Nucleus accumbens (tissue), 56 donors: ENCODE measurements around the gene RAG2.

Experiments used
- DNase-seq, 56 donors: peaks; one replicate each; lab custom pipeline; 2025; lab: John Stamatoyannopoulos, UW

The RAG2 gene

DNA sequence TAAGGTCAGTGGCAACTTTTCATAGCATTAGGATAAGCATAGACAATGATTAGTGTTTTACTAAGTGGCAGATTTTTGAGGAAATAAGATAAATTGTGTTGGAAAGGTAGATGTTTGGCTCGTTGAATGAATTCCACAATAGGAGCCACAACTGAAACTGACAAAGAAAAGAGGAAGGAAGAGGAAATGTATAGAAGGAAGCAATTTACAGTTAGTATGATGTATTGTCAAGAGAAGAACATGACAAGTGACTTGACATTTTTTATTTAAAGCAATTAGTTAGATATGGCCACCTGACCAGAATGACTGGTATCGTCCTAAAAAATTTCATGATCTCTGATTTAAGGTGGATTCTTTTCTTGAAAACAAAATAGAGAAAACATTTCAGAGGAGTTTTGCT, 3.1 kb upstream of the RAG2 start:
- no peak for DNase-seq

DNA sequence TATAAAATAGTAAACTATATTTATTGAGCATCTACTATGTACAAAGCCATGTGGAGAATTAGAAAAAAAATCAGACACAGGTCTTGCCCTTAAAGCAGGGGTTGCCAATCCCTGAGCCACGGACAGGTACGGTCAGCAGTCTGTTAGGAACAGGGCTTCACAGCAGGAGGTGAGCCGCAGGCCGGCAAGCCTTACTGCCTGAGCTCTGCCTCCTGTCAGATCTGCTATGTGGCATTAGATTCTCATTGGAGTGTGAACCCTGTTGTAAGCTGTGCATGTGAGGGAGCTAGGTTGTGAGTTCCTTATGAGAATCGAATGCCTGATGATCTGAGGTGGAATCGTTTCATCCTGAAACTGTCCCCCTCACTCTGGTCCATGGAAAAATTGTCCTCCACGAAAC, 2.1 kb upstream of the RAG2 start:
- no peak for DNase-seq

DNA sequence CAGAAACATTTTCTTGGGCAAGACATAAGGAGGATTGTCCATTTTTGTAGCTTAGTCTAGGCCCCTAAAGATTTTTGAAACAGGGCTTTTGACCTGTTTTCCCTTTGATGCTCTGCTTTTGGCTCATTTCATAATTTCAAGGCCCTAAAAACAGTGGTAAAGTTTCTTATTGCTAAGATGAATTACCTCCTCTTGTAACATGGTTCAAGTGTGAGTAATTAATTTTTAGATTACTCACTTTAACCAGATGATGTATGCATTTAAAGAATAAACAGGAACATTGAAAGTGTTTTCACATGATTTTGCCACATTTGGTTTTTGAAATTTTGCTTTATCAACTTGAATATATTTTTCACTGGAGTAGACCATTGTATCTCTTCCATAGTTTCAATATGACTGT, 1.2 kb downstream of the RAG2 start:
- no peak for DNase-seq

DNA sequence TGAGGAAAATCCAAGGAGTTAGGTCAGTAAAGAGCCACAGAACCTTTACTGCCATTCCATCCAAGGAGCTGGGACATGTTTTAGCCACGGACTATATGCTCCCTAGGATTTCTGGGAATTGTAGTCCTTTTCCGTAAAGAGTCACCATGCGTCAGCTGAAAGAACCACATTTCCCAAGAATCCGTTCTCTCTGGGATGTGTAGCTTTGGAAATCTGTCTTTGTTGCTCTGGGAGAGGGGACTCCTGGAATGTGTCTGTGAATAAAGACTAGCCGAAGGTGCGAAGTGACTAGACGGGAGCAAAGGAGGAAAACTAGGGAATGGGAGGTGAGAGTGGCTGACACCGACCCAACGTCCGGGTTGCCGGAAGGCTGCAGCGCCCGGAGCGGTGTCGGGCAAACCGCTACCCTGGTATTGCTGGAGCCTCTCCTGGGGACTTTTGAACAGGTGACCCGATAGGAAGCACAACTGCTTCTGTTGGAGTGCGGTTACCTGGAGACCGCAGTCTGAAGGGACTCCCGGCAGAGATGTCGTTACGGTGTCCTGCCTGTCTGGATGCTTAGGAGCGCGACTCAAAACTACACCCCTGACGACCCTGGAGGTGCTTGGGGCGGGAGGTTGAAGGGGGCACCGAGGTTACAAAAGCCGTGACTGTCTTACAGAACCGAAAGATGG, 3.6 kb downstream of the RAG2 start, which contains the start of gene IFTAP:
Gene IFTAP, plus strand, starts transcription at position 187 of the 674 bp plus-strand sequence. CDS start 15,602 bp downstream, outside the sequence.
- DNase-seq: peak; percentile 15 to 89 (median 67)

DNA sequence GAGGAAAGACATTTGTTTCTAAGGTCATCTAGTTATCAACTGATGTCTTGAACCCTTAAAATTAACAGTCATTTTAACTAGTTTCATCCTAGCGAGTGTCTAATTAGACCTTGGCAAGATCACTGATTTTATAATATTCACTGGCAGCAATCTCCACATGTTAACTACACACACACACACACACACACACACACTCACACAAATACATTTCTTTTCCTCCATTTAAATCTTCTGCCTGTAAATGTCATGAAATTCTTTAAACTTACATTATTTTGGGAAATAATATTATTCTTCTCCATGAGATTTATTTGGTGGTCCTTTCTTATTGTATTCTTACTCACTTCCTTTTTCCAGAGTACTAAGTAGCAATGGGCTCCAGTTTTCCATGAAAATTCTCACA, 6.6 kb downstream of the RAG2 start:
- no peak for DNase-seq

DNA sequence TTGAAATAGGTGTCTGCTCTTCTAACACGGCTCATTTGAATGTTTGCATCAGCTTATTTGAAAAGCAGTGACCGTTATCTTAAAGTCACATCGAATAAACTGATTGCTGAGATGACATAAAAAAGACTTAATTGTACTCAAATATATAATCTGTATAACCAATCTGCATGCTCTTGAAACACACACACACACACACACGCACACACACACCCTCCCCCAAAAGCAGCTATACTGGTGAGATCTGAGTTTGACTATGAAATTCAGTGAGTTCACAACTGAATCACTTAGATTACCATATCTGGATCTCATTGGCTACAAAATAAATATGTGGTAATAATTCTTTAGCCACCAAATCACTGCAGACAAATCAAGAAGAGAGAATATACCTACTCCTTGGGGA, 7.5 kb downstream of the RAG2 start:
- DNase-seq: no peak

DNA sequence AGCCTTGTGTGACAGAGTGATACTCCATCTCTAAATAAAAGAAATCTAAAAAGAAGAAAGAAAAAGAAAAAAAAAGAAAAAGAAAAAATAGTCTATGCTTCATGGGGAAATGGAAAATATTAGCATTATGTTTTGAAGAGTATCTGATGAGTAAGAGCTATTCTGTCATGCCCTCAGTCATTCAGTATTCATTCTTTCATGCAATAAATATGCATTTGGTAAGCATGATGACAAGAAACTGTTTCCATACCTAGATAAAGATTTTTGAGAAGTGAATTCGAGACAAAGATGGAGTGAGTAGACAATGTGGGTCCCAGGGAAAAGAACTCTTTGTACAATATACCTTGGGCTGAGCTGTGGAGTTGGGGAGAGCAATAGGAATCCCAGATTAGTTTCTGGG, 9.9 kb downstream of the RAG2 start:
- no peak for DNase-seq

DNA sequence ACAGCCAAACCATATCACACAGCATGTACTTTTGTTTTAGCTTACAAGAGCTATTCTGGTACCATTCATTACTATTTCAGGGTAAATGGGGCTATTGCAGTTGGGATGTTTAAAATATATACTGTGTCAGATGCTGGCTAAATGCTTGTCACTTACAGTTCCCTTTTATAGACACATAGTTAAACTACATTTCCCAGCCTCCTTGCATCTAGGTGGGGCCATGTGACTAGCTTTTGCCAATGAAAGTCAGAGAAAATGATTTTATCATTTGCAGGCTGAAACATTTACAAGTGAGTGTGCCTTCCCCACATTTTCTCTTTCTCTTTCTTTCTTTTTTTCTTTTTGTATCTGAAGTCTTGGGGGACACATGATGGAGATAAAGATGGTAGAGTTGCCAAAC, 11.5 kb downstream of the RAG2 start:
- DNase-seq: no peak

DNA sequence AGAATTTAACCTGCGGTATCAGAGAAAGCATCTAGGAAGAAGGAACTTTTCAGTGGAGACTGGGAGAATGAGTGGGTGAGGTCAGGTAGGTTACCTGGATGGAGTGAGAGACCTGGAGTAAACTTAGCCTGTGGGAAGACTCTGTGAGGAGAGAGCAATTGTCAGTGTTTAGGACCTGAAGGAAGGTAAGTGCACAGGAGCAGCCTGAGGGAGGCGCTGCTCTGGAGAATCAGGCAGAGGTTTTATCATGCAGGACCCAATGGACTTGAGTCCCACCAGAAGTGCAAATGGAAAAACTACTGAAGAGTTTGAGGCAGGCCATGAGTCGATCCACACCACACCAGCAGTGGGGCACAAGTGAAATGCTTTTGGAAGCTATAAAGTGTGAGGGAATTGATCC, 14.4 kb downstream of the RAG2 start:
- DNase-seq: no peak

DNA sequence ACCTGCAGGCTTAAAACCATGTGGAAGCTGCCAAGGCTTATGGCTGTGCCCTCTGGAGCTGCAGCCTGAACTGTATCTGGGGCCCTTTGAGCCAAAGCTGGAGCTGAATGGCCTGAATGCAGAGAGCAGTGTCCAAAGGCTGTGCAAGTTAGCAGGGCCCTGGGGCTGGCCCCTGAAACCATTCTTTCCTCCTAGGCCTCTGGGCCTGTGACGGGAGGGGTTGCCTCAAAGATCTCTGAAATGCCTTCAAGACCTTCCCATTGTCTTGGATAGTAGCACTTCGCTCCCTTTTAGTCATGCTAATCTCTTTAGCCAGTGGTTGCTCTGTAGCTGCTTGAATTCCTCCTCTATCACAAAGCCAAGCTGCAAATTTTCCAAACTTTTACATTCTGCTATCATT, 16.5 kb downstream of the RAG2 start:
- no peak for DNase-seq

DNA sequence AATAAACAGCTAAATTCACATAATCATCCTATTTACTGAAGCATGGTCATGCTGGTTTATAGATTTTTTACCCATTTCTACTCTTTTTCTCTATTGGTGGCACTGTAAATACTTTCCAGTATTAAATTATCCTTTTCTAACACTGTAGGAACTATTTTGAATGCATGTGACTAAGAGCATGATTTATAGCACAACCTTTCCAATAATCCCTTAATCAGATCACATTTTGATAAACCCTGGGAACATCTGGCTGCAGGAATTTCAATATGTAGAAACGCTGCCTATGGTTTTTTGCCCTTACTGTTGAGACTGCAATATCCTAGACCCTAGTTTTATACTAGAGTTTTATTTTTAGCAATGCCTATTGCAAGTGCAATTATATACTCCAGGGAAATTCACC, 19.6 kb downstream of the RAG2 start:
- DNase-seq: no peak

DNA sequence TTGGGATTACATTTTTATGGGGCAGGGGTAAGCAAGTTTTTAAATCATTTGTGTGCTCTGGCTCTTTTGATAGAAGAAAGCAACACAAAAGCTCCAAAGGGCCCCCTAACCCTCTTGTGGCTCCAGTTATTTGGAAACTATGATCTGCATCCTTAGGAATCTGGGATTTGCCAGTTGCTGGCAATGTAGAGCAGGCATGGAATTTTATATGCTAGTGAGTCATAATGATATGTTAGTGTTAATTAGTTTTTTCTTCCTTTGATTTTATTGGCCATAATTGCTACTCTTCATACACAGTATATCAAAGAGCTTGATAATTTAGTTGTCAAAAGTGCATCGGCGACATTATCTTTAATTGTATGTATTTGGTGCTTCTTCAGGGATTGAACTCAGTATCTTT, 20.2 kb downstream of the RAG2 start:
- DNase-seq: no peak

DNA sequence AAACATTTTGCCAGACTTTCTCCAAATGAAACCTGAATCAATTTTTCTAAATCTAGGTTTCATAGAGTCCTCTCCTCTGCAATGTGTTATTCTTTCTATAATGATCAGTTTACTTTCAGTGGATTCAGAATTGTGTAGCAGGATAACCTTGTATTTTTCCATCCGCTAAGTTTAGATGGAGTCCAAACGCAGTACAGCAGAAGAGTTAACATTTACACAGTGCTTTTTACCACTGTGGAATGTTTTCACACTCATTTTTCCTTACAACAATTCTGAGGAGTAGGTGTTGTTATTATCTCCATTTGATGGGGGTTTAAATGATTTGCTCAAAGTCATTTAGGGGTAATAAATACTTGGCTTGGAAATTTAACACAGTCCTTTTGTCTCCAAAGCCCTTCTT, 20.7 kb downstream of the RAG2 start:
- DNase-seq: no peak

DNA sequence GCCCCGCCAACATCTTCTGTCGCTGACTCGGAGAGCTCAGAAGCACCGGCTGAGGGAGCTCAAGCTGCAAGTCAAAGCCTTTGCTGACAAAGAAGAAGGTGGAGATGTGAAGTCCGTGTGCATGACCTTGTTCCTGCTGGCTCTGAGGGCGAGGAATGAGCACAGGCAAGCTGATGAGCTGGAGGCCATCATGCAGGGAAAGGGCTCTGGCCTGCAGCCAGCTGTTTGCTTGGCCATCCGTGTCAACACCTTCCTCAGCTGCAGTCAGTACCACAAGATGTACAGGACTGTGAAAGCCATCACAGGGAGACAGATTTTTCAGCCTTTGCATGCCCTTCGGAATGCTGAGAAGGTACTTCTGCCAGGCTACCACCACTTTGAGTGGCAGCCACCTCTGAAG, 23.6 kb downstream of the RAG2 start:
- no peak for DNase-seq

DNA sequence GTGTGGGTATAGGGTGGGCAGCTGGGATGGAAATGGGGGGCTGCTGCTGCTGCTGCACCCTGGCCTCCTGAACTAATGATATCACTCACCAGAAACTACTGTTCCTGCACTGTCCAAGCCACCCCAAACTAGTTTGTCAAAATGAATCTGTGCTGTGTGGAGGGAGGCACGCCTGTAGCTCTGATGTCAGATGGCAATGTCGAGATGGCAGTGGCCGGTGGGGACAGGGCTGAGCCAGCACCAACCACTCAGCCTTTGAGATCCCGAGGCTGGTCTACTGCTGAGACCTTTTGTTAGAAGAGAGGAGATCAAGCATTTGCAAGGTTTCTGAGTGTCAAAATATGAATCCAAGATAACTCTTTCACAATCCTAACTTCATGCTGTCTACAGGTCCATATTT, 28.9 kb downstream of the RAG2 start:
- DNase-seq: no peak

DNA sequence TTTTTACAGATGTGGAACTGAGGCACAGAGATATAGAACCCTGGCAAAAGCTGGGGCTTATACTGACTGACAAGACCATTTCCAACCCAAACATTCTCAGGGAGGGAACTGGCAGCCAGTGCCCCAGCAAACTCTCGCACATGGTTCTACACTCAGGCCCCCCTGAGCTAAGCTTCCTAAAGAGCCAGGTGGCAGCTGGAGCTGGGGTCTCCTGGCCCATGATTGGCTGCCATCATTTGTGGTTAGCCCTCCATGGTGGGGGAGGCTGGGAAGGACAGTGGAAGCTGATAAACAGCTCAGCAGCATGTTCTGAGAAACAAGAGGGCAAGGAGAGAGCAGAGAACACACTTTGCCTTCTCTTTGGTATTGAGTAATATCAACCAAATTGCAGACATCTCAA, 30.3 kb downstream of the RAG2 start, which contains the start of gene RAG1:
Gene RAG1, plus strand, starts transcription at position 314 of the 400 bp plus-strand sequence. CDS start 5,298 bp downstream, outside the sequence.
- DNase-seq: no peak

DNA sequence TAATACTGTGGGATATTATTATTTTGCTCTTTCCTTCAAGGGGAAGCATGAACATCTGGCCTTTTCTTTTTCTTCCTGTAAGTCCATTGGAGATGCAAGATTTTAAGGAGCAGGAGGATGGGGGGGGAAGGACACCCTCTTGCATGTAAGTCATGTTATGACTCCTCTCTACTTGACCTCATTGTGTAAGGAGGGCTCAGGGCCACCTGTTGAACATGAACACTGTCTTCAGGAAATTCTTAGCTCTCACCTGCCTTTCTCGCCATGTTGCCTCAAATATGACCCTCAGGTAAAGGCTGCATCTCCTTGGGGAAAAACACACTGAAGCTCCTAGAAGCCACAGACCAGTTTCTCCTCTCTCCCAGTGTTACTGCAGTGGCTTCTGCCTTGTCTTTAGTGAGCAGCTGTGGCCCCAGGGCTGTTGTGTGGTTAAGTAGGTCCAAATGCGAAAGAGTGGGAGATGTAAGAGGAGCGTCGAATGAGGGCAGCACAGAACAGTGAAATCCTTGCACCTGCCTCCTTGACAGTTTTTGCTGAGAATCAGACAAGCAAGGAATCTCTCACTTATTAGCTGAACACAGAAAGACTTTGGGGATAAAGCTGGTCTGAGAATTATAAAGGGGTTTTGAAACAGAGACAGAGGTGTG, 31.5 kb downstream of the RAG2 start:
- DNase-seq: no peak

DNA sequence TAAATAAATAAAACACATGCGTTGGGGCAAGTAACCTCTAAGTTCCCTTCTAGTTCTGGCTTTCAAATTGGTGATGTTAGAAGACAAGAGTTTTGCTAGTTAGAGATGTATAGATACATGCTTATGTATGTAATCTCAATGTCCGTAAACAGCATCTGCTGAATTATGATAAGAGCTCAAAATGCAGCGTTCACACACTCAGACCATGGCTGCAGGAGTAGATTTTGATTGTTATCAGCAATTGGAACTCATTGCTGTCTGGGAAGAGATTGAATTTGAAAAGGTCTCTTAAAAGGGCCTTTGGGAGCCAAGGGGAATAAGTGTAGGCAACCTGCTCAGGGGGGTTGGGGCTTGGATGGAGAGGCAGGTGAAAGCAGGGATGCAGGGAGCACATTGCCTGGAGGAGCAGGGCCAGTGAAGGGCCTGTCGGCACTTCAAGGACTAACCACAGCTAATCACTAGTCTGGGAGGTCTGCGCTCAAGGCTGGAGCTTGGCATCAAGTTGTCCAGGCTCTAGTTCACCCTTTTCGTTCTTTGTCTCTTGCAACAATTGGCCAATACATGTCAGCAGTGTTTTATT, 32.9 kb downstream of the RAG2 start:
- no peak for DNase-seq

DNA sequence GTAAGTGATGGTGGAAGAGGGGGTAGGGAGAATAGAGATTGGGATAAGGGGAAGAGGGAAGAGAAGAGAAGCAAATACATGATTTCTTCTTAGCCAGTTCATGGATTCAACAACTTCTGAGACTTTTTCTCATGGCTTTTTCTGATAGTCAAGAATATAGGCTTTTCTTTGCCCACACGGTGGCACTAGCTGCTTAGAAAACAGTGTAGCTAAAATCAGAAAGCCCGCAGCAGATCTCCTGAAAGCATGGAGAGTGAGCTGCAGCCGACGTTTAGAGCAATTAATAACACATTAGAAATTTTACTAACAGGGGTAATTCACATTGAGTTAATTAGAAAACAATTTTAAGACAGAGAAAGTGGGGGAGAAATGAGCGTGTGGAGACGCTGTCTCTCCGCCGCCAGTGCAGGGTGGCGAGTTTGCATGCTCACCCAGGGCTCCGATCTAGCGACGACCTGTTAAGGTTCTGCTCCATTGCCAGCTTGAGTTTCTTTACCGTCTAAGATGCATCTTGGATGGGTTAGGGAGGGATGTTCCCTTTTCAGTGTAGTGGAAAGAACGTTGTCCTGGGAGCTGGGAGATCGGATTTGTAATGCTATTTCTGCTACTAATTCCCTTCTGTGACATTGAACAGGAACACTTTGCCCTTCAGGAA, 33.5 kb downstream of the RAG2 start:
- DNase-seq: peak in 40 of 56 donors; percentile 3 to 76 (median 35)

DNA sequence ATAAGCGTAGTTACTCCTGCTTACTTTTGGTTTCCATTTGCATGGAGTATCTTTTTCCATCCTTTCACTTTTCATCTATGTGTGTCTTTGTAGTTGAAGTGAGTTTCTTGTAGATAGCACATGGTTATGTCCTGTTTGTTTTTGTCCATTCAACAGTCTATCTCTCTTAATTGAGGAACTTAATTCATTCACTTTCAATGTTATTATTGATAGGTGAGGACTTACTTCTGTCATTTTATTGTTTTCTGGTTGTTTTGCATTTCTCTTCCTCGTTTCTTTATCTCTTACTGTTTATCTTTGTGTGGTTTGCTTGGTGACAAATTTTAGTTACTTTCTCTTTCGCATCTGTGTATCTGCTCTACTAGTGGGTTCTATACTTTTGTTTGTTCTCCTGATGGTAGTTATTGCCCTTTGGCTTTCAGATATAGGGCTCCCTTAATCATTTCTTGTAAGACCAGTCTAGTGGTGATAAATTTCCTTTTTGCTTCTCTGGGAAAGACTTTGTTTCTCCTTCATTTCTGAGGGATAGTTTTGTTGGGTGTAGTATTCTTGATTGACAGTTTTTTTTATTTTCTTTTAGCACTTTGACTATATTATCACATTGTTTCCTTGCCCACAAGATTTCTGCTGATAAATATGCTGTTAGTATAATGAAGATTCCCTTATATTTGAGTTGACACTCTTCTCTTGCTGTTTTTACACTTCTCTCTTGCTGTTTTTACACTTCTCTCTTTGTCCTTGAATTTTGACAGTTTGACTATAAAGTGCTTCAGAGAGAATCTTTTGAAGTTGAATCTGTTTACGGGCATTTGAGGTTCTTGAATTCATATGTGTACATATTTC, 39.2 kb downstream of the RAG2 start:
- DNase-seq: no peak

DNA sequence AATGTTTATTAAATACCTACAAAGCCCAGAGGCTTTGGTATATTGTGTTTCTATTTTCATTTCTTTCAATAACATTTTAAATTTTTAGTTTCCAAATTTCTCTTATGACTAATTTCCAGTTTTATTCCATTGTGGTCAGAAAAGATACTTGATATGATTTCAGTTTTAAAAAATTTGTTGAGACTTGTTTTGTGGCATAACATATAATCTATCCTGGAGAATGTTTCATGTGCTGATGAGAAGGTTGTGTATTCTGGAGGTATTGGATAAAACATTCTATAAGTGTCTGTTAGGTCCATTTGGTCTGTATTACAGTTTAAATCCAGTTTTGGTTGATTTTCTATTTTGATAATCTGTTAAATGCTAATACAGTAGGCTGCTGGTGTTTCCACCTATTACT, 40.0 kb downstream of the RAG2 start:
- DNase-seq: no peak
